OCI-LY1 (cell line): ENCODE results near the gene F2RL1.

Experiments
- H2AFZ ChIP-seq: fragments of 200-600 bp; sonication (generic), shearing (Covaris generic); 2 replicates; pipeline ENCODE4 v1.6.0; 2014; ENCODE audit warnings: antibody characterized with exemption, mild to moderate bottlenecking, low read length
- H3F3A ChIP-seq: fragments of 200-600 bp; sonication (generic), shearing (Covaris generic); 2 replicates; pipeline ENCODE4 v1.6.0; 2014; ENCODE audit warnings: mild to moderate bottlenecking, antibody characterized with exemption, low read length, moderate library complexity; ENCODE audit not compliant: insufficient read depth
- H3K27ac ChIP-seq: fragments of 200-600 bp; sonication (generic); 2 replicates; pipeline ENCODE4 v1.5.1; 2014; ENCODE audit warnings: low read length, mixed run types, mild to moderate bottlenecking, low read depth; ENCODE audit not compliant: poor library complexity, severe bottlenecking
- H3K27me3 ChIP-seq: fragments of 200-600 bp; sonication (generic); 2 replicates; pipeline ENCODE4 v1.6.0; 2014; ENCODE audit warnings: antibody characterized with exemption, mild to moderate bottlenecking, low read length, moderate library complexity; ENCODE audit not compliant: insufficient read depth
- H3K36me3 ChIP-seq: fragments of 200-600 bp; sonication (generic); 2 replicates; pipeline ENCODE4 v1.6.1; 2014; ENCODE audit warnings: mild to moderate bottlenecking, antibody characterized with exemption, low read length, moderate library complexity, mixed read lengths; ENCODE audit not compliant: insufficient read depth
- H3K4me1 ChIP-seq: fragments of 200-600 bp; sonication (generic); 2 replicates; pipeline ENCODE4 v1.5.1; 2014; ENCODE audit warnings: mild to moderate bottlenecking, low read length, moderate library complexity; ENCODE audit not compliant: insufficient read depth, severe bottlenecking
- H3K4me2 ChIP-seq: fragments of 200-600 bp; sonication (generic), shearing (Covaris generic); 2 replicates; pipeline ENCODE4 v1.6.1; 2014; ENCODE audit warnings: low read length
- H3K4me3 ChIP-seq: fragments of 200-600 bp; sonication (generic); 2 replicates; pipeline ENCODE4 v1.5.1; 2014; ENCODE audit warnings: low read length, low read depth, mild to moderate bottlenecking, mixed read lengths; ENCODE audit not compliant: poor library complexity, severe bottlenecking
- H3K79me2 ChIP-seq: fragments of 200-600 bp; shearing (Covaris generic); 2 replicates; pipeline ENCODE4 v1.6.1; 2016; ENCODE audit warnings: mixed run types, low read length, mixed read lengths; ENCODE audit not compliant: insufficient read depth
- H3K9ac ChIP-seq: fragments of 200-600 bp; sonication (generic), shearing (Covaris generic); 2 replicates; pipeline ENCODE4 v1.6.1; 2014; ENCODE audit warnings: mild to moderate bottlenecking, low read length, mixed read lengths
- H3K9me2 ChIP-seq: fragments of 200-600 bp; sonication (generic), shearing (Covaris generic); 2 replicates; pipeline ENCODE4 v1.6.1; 2014; ENCODE audit warnings: low read depth, mild to moderate bottlenecking, low read length, mixed read lengths
- H3K9me3 ChIP-seq: fragments of 200-600 bp; shearing (Covaris generic); 2 replicates; pipeline ENCODE4 v1.6.1; 2014; ENCODE audit warnings: low read length, mixed read lengths
- H4K20me1 ChIP-seq: fragments of 200-600 bp; sonication (generic), shearing (Covaris generic); 2 replicates; pipeline ENCODE4 v1.6.0; 2016; ENCODE audit warnings: mild to moderate bottlenecking, low read length; ENCODE audit not compliant: insufficient read depth
- EZH2 ChIP-seq: fragments of 200-600 bp; sonication (generic), shearing (Covaris generic); IDR thresholded peaks from 2 replicates; pipeline ENCODE4 v1.8.0; 2017; ENCODE audit warnings: borderline replicate concordance, mixed run types, mild to moderate bottlenecking, antibody characterized with exemption, low read length, moderate library complexity, mixed read lengths
- TF ChIP-seq, protein P1 (sequence below): fragments of 200-600 bp; sonication (generic), shearing (Covaris generic); IDR thresholded peaks from 2 replicates; pipeline ENCODE4 v1.5.1; 2017; ENCODE audit warnings: mild to moderate bottlenecking, antibody characterized with exemption, low read length, moderate library complexity, mixed read lengths

The F2RL1 gene

DNA sequence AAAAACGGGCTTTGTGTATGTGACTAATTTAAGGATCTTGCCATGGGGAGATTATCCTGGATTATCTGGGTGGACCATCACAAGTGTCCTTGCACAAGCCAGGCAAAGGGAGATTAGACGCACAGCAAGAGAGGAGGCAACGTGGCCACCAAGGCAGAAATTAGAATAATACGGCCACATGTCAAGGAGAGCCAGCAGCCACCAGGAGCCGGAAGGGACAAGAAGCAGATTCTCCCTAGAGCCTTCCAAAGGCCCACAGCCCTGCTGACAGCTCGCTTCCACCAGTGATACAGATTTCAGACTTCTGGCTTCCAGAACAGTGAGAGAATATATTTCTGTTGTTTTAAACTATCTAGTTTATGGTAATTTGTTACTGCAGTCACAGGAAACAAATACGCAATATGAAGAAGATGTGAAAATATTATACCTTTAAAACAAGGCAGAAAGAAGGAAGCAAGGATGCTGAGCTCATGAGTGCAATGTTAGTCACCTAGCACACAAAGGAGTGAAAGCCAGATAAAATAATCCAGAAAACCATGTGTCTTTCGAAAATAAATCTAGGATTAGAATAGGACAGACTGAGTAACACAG lies 28.7 kb upstream of the F2RL1 start:
- H3K27ac ChIP-seq: no peak overlapping the region
- no peak overlapping the region for H3K9ac ChIP-seq
- H3K4me3 ChIP-seq: no peak overlapping the region
- no peak overlapping the region for H2AFZ ChIP-seq
- H3K36me3 ChIP-seq: no peaks in the 10 kb centered on the region
- H4K20me1 ChIP-seq: no peaks in the 10 kb centered on the region
- no peaks in the 10 kb centered on the region for H3K9me2 ChIP-seq
- TF ChIP-seq, protein P1, sequence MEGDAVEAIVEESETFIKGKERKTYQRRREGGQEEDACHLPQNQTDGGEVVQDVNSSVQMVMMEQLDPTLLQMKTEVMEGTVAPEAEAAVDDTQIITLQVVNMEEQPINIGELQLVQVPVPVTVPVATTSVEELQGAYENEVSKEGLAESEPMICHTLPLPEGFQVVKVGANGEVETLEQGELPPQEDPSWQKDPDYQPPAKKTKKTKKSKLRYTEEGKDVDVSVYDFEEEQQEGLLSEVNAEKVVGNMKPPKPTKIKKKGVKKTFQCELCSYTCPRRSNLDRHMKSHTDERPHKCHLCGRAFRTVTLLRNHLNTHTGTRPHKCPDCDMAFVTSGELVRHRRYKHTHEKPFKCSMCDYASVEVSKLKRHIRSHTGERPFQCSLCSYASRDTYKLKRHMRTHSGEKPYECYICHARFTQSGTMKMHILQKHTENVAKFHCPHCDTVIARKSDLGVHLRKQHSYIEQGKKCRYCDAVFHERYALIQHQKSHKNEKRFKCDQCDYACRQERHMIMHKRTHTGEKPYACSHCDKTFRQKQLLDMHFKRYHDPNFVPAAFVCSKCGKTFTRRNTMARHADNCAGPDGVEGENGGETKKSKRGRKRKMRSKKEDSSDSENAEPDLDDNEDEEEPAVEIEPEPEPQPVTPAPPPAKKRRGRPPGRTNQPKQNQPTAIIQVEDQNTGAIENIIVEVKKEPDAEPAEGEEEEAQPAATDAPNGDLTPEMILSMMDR: no peak
- no peak for TF ChIP-seq EZH2
- H3K27me3 ChIP-seq: no peaks in the 10 kb centered on the region
- H3F3A ChIP-seq: no peaks in the 10 kb centered on the region
- no peaks in the 10 kb centered on the region for H3K4me1 ChIP-seq
- H3K4me2 ChIP-seq: no peak overlapping the region
- no peaks in the 10 kb centered on the region for H3K79me2 ChIP-seq
- H3K9me3 ChIP-seq: no peaks in the 10 kb centered on the region

DNA sequence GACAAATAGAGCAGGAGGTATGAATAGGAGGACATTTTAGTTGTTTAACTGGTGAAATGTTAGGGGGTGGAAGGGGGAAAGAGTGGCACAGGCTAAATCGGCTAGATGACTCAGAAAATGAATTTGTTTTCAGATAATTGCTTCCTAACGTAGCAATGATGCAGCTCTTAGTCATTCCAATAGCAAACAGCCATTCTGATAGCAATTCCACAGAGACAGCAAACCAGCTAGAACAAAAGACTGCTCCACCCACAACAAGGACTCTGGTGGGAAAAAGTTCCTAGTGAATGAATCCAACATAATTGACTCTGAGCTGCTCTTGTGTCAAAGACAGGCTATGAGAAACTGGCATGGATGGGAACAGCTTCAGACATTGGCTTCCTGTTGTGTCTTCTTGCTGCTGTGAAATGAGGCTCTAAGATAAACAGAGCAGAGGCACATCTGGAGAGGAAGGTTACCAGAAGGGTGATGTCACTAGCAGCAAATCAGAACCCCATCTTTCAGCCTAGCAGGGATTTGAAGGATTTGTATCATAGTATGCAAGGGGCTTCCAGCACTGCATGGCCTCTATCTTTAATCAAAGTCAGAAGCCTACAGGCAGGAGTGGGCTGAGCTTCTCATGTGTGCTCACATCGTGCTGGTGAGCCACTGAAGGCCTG lies 28.1 kb upstream of the F2RL1 start:
- Histone ChIP-seq H3K36me3 (no peaks in the 10 kb centered on the region), H3K9me3 (no peaks in the 10 kb centered on the region), H3K27ac (no peak overlapping the region), H3K9ac (no peak overlapping the region), H3K9me2 (no peaks in the 10 kb centered on the region), H2AFZ (no peak overlapping the region), H3K4me2 (no peak overlapping the region), H3F3A (no peaks in the 10 kb centered on the region), H3K27me3 (no peaks in the 10 kb centered on the region), H3K79me2 (no peaks in the 10 kb centered on the region), H3K4me3 (no peak overlapping the region), H4K20me1 (no peaks in the 10 kb centered on the region), H3K4me1 (no peaks in the 10 kb centered on the region)
- TF ChIP-seq, protein P1: no peak
- no peak for TF ChIP-seq EZH2

DNA sequence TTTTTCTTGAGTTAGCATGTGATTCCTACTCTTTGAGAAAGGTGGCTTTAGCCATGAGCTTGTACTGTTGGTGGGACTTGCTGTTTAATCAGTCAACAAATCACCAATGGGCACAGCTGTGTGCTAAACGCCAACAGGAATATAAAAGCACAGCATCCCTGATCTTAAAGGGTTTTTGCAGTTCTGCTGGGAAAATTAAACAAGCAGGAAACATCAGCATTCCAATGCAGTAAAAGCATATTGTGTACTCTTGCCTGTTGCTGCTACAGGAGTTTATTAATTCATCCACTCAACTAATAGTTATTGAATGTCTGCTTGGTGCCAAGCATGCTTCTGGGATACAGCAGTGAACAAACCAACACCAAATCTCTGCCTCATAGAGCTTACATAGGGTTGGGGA lies 27.4 kb upstream of the F2RL1 start:
- Histone ChIP-seq H4K20me1 (no peaks in the 10 kb centered on the region), H3F3A (no peaks in the 10 kb centered on the region), H3K9ac (no peak overlapping the region), H3K79me2 (no peaks in the 10 kb centered on the region), H3K9me3 (no peaks in the 10 kb centered on the region), H3K4me1 (no peaks in the 10 kb centered on the region), H3K9me2 (no peaks in the 10 kb centered on the region), H3K4me3 (no peak overlapping the region), H3K27me3 (no peaks in the 10 kb centered on the region), H2AFZ (no peak overlapping the region), H3K27ac (no peak overlapping the region), H3K36me3 (no peaks in the 10 kb centered on the region), H3K4me2 (no peak overlapping the region)
- TF ChIP-seq, protein P1: no peak
- no peak for TF ChIP-seq EZH2
